MM.1S (cell line): ENCODE results near the gene PCCA.

Experiments used
- EZH2phosphoT487 ChIP-seq: fragments of 300-600 bp; sonication (generic); IDR thresholded peaks from 2 replicates; pipeline ENCODE4 v1.6.1; 2018; ENCODE audit warnings: antibody characterized with exemption, low read length
- TF ChIP-seq, protein P1 (sequence below): fragments of 300-600 bp; sonication (generic); IDR thresholded peaks from 2 replicates; pipeline ENCODE4 v1.5.1; 2016; ENCODE audit warnings: antibody characterized with exemption, low read length, mixed read lengths

DNA sequence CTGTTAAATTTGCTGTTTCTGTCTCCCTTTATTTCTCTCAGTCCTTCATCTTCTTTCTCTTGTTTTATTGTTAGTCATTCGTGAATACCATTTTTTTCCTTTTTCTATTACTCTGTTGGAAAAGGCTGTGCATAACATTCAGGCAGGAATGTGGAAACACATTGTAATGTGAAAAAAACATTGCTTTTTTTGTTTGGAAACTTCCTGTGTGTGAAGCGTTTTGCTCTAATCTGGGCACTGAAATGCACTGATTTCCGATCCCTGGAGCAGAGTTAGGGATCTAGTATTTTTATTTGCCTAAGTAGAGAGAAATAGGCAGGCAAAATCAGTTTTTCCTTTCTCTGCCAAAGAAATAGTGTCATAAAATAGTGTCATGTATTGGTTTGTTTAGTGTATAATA, 155.5 kb downstream of the PCCA start:
- TF ChIP-seq, protein P1, sequence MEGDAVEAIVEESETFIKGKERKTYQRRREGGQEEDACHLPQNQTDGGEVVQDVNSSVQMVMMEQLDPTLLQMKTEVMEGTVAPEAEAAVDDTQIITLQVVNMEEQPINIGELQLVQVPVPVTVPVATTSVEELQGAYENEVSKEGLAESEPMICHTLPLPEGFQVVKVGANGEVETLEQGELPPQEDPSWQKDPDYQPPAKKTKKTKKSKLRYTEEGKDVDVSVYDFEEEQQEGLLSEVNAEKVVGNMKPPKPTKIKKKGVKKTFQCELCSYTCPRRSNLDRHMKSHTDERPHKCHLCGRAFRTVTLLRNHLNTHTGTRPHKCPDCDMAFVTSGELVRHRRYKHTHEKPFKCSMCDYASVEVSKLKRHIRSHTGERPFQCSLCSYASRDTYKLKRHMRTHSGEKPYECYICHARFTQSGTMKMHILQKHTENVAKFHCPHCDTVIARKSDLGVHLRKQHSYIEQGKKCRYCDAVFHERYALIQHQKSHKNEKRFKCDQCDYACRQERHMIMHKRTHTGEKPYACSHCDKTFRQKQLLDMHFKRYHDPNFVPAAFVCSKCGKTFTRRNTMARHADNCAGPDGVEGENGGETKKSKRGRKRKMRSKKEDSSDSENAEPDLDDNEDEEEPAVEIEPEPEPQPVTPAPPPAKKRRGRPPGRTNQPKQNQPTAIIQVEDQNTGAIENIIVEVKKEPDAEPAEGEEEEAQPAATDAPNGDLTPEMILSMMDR: no peak
- TF ChIP-seq EZH2phosphoT487: no peak
